Measurements from ENCODE around the gene EMP2. TPM values are rescaled to one million over a fixed set of nuclear protein-coding genes. Genes with fewer than 3 reads are reported as not detected.

The EMP2 gene
- total and polyA plus RNA-seq, 2 of the 4 experiments (the other 2 are of a cell fraction): 13.8 to 18.3 TPM

GRCh38 chr16:10611825-10612342 is 31.5 kb upstream of the EMP2 start:
- no peak overlapping the region for H2AFZ ChIP-seq (replicated peaks; ENCODE audit: low read length, poor library complexity)
- no peak for DNase-seq
- no peak overlapping the region for H3K4me2 ChIP-seq (ENCODE audit: low read depth, low read length)
- ChIA-PET POLR2A (ENCODE audit: unreplicated experiment) (no interaction called here), CTCF (no interaction called here)
- no peak overlapping the region for H4K5ac ChIP-seq (ENCODE audit: low read depth, low read length)
- H4K8ac ChIP-seq (ENCODE audit: low read depth in 2 of 2, low read length in 2 of 2): no peak overlapping the region
- H3K4me1 ChIP-seq (ENCODE audit: control insufficient read depth, insufficient read depth, low read length): peaks cover 9% of the 10 kb centered on the region
- TF ChIP-seq BHLHE40 (IDR thresholded peaks at IDR 0.05; ENCODE audit: low read depth, low read length): no peak
- TF ChIP-seq ELK1 (IDR thresholded peaks at IDR 0.05; ENCODE audit: borderline replicate concordance, low read depth, low read length): no peak
- no peak for TF ChIP-seq RCOR1 (IDR thresholded peaks at IDR 0.05; ENCODE audit: insufficient replicate concordance, low read length)
- TF ChIP-seq FOS (IDR thresholded peaks at IDR 0.05; ENCODE audit: low read depth, low read length): no peak
- no peak for TF ChIP-seq CHD1 (IDR thresholded peaks at IDR 0.05; ENCODE audit: low read depth, low read length)
- no peak for TF ChIP-seq MXI1 (IDR thresholded peaks at IDR 0.05; ENCODE audit: borderline replicate concordance, low read depth, low read length)
- no peak for TF ChIP-seq MAFK (IDR thresholded peaks at IDR 0.05; ENCODE audit: low read depth, low read length)
- TF ChIP-seq MAZ (IDR thresholded peaks at IDR 0.05; ENCODE audit: borderline replicate concordance, low read depth, low read length): no peak
- TF ChIP-seq POLR2A (IDR thresholded peaks at IDR 0.05; ENCODE audit: low read depth, low read length): no peak
- TF ChIP-seq USF2 (IDR thresholded peaks at IDR 0.05; ENCODE audit: low read depth, low read length): no peak
- TF ChIP-seq RAD21 (IDR thresholded peaks at IDR 0.05; ENCODE audit: low read length): no peak
- WGBS, 2 experiments (ENCODE audit: extremely low coverage in 2 of 2, insufficient read length in 1 of 2): 52% methylated on average over 3 of the region's 6 CpGs; no CpG with 5 or more reads in 1 of the 2 experiments
- no peaks in the 10 kb centered on the region for H3K9me1 ChIP-seq (ENCODE audit: insufficient read depth, low read length)
- dilution Hi-C loops (cut with HindIII; ENCODE audit: low sequenced_read_pairs, unreplicated experiment): no loop called here
- ATAC-seq (ENCODE audit: low read depth): no peak
- in situ Hi-C loops (cut with MboI; ENCODE audit: low sequenced_read_pairs): no loop called here
- 0 out of 2 replicates have a peak overlapping the region, but pooled peaks have one; percentile 3 for H2BK20ac ChIP-seq (ENCODE audit: low read depth, low read length)
- H4K91ac ChIP-seq (ENCODE audit: insufficient read depth, low read depth, low read length): no peak overlapping the region
- no peak overlapping the region for H3K23ac ChIP-seq (ENCODE audit: low read depth, low read length)
- no peak overlapping the region for H3K4me3 ChIP-seq (ENCODE audit: insufficient read depth, low read depth, low read length)
- no peak overlapping the region for H3K14ac ChIP-seq (replicated peaks; ENCODE audit: low read depth, low read length)
- H3K4ac ChIP-seq (ENCODE audit: low read depth, low read length): no peak overlapping the region
- H2AK9ac ChIP-seq (replicated peaks; ENCODE audit: low read depth, low read length, poor library complexity): no peak overlapping the region
- intact Hi-C loops (cut with micrococcal nuclease): no loop called here
- BruUV-seq (replicated peaks): no TSS peak
- no peak overlapping the region for H2BK15ac ChIP-seq (ENCODE audit: low read depth, low read length)
- H3K36me3 ChIP-seq (ENCODE audit: control insufficient read depth, insufficient read depth, low read length): no peaks in the 10 kb centered on the region
- no peak overlapping the region for H3K9ac ChIP-seq (ENCODE audit: low read depth, low read length)
- H3K27me3 ChIP-seq (ENCODE audit: control insufficient read depth, insufficient read depth, low read length): no peaks in the 10 kb centered on the region; the same call in 1 of the 2 replicates
- H2AK5ac ChIP-seq (ENCODE audit: low read depth, low read length): 0 out of 2 replicates have a peak overlapping the region, but pooled peaks have one; percentile 9
- no peak overlapping the region for H3K18ac ChIP-seq (ENCODE audit: low read depth, low read length)
- no peak overlapping the region for H3K56ac ChIP-seq (ENCODE audit: extremely low read depth, insufficient read depth, low read length)
- no peaks in the 10 kb centered on the region for H3K79me1 ChIP-seq (ENCODE audit: low read depth in 1 of 2, low read length in 2 of 2)
- no peak overlapping the region for H2BK120ac ChIP-seq (ENCODE audit: low read depth, low read length)
- no peaks in the 10 kb centered on the region for H3K9me3 ChIP-seq (ENCODE audit: control insufficient read depth, insufficient read depth, low read length)
- H3K27ac ChIP-seq (ENCODE audit: insufficient read depth, low read length): no peak overlapping the region
- no peak overlapping the region for H2BK5ac ChIP-seq (ENCODE audit: low read depth, low read length, poor library complexity, severe bottlenecking)
- no peaks in the 10 kb centered on the region for H4K20me1 ChIP-seq (ENCODE audit: insufficient read depth, low read length)
